ENCODE results near the gene RPS27. TPM values are rescaled to one million over a fixed set of nuclear protein-coding genes. Genes with fewer than 3 reads are reported as not detected.

RPS27 gene
- total and polyA plus RNA-seq, 2 of the 13 experiments (the other 11 are each of a cell fraction or from before 2014, with no cell fraction given), result 3,737 to 9,964 TPM

GRCh38 chr1:153958961-153959260 lies 31.7 kb upstream of the RPS27 start:
- Histone ChIP-seq H3K9ac (ENCODE audit: insufficient read depth, low read depth, low read length) (no peak overlapping the region), H3K79me2 (ENCODE audit: insufficient read depth, low read length) (peaks cover 59% of the 10 kb centered on the region), H3K4me2 (ENCODE audit: low read depth, low read length) (peak overlapping the region; percentile 80), H2AFZ (ENCODE audit: low read length) (no peak overlapping the region), H4K20me1 (ENCODE audit: insufficient read depth, low read length) (peaks cover 7% of the 10 kb centered on the region; the same call in 1 of the 2 replicates), H3K9me3 (ENCODE audit: low read length) (no peaks in the 10 kb centered on the region), H3K4me1 (ENCODE audit: insufficient read depth, low read length) (peaks cover 61% of the 10 kb centered on the region), H3K4me3 (replicated peaks in 1 of 3; ENCODE audit: insufficient read depth in 1 of 3, low read depth in 2 of 3, low read length in 3 of 3) (peak overlapping the region; percentile 20 to 56 (median 22); a peak in 3 of 6 replicates), H3K27me3 (ENCODE audit: control insufficient read depth in 1 of 2, insufficient read depth in 2 of 2, low read length in 2 of 2) (peaks cover 0 to 7% of the 10 kb centered on the region in 2 experiments; a peak in 1 of 5 replicates), H3K36me3 (replicated peaks in 1 of 2; ENCODE audit: control insufficient read depth in 1 of 2, insufficient read depth in 2 of 2, low read length in 2 of 2) (peaks cover 0 to 16% of the 10 kb centered on the region in 2 experiments; a peak in 2 of 5 replicates), H3K27ac (ENCODE audit: extremely low read length, insufficient read depth, low read length) (no peak overlapping the region)
- intact Hi-C loops (cut with micrococcal nuclease; ENCODE audit: unreplicated experiment) (loop anchor here (5.0 kb wide), 1 partner anchor 37 kb away; the partner anchor contains the start of gene GATAD2B), in situ Hi-C loops (cut with HindIII; ENCODE audit: extremely low pct_ligation_motif_present, low pct_unique_long_range_greater_than_20kb) (no loop called here)
- TF ChIP-seq RFX1 (IDR thresholded peaks at IDR 0.05) (no peak), CERS6 (CRISPR knock-in tag; IDR thresholded peaks at IDR 0.05) (no peak), CSRNP1 (CRISPR knock-in tag; IDR thresholded peaks at IDR 0.05) (no peak), MAZ (IDR thresholded peaks at IDR 0.05; ENCODE audit: borderline replicate concordance, low read depth, low read length) (no peak), MAZ (CRISPR knock-in tag; IDR thresholded peaks at IDR 0.05; ENCODE audit: low read depth) (no peak), NCOA1 (CRISPR knock-in tag; IDR thresholded peaks at IDR 0.05) (no peak), TBX2 (CRISPR knock-in tag; IDR thresholded peaks at IDR 0.05; ENCODE audit: borderline replicate concordance) (no peak), ZNF121 (CRISPR knock-in tag; IDR thresholded peaks at IDR 0.05) (no peak), ZBTB25 (CRISPR knock-in tag; IDR thresholded peaks at IDR 0.05) (no peak), ZNF567 (CRISPR knock-in tag; IDR thresholded peaks at IDR 0.05; ENCODE audit: borderline replicate concordance) (no peak), TOE1 (CRISPR knock-in tag; IDR thresholded peaks at IDR 0.05) (no peak), ZBTB1 (CRISPR knock-in tag; IDR thresholded peaks at IDR 0.05; ENCODE audit: borderline replicate concordance) (no peak), HNRNPL (IDR thresholded peaks at IDR 0.05; ENCODE audit: low read depth, low read length) (no peak), SMARCE1 (IDR thresholded peaks at IDR 0.05; ENCODE audit: borderline replicate concordance) (no peak), DRAP1 (CRISPR knock-in tag; IDR thresholded peaks at IDR 0.05) (no peak), ISX (CRISPR knock-in tag; conservative IDR thresholded peaks at IDR 0.05) (no peak), ZNF256 (CRISPR knock-in tag; conservative IDR thresholded peaks at IDR 0.05) (no peak), THRA (CRISPR knock-in tag; IDR thresholded peaks at IDR 0.05; ENCODE audit: borderline replicate concordance) (no peak), HNRNPLL (IDR thresholded peaks at IDR 0.05; ENCODE audit: low read depth, low read length, poor library complexity, severe bottlenecking) (no peak), ZNF430 (CRISPR knock-in tag; IDR thresholded peaks at IDR 0.05) (no peak)
- ATAC-seq, result no peak
- DNase-seq (ENCODE audit: low spot score), result no peak
- 62% methylated on average over 4 of the region's 4 CpGs for WGBS (ENCODE audit: low lambda C conversion rate)
- BruUV-seq (replicated peaks), result no TSS peak
- ChIA-PET CTCF (ENCODE audit: low intra/inter-chr PET ratio, low total read pairs) (no interaction called here), POLR2A (interaction anchor here (0.9 to 7.0 kb wide), 8 partner anchors 8 to 44 kb away, joined by 3 to 89 read pairs (median 10); partner anchors contain the start of genes CREB3L4, DENND4B, GATAD2B and JTB)
- FAIRE-seq, result no peak
